ENCODE results near the gene RBPMS2.
"Not testable (repeated sequence)": the region's sequence is repeated elsewhere in the genome, so short reads cannot be mapped to it uniquely, and the experiment has no call there.

The RBPMS2 gene

DNA sequence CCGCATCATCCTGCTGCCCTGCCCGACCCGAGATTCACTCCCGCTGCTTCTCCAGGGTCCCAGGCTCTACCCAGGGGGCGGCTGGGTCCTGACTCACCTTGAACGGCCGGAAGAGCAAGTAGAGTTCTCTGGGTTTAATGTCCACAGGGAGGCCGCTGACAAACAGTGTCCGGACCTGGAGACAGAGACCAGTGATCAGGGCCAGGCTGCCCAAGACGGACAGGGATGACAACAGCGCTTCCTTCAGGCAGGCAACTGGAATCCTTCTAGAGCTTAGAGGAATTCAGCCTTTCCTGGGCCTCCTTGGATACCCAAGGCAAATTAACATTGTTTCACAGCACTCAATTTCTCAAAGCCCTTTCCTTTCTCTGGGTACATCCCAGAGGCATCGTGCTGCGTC, 23.9 kb downstream of the RBPMS2 start:
- DNase-seq = no peak

GRCh38 chr15:64749999-64750657, 25.3 kb downstream of the RBPMS2 start:
- no peak for DNase-seq

- DNase-seq = no peak
Observed at GRCh38 chr15:64749167-64749566, 26.2 kb downstream of the RBPMS2 start.

- DNase-seq = no peak
Observed at GRCh38 chr15:64748251-64748650, 27.1 kb downstream of the RBPMS2 start.

- DNase-seq = no peak
Observed at GRCh38 chr15:64747578-64747977, 27.8 kb downstream of the RBPMS2 start.

DNA sequence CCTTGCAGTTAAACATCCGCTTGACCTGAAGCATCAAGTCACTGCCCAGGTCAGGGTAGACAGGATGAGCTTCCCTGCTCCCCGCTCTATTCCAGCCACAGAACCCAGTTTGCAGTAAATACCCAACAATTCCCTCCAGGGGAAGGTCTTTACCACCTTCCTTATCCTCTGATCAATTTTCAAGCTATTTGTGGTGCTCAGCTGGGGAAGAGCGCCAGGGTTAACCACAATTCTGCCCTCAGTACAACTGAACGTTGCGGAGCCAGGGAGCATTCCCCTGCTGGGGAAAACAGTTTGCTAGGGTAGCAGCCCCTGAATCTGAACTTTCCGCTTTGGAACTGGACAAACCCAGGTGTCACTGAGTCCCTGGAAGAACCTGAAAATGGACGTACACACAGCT, 28.5 kb downstream of the RBPMS2 start:
- DNase-seq = no peak

DNA sequence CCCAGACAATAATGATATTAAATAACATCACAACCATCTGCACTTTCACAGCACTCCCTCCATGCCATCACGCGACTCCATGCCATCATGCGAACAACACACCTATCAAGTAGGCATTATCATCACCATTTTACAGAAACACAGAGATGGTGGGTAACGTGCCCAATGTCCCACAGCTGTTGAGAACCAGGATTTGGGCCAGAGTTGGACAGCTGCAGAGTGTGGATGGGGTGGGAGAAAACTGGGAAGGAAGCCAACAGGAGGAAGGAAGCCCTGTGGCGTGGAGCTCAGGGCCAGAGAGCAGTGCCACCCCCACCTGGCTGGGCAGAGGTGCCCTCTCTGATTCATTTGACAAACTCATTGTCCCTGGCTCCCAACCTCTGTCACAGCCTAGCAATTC, 29.0 kb downstream of the RBPMS2 start:
- DNase-seq = no peak

- no peak for DNase-seq
Observed at GRCh38 chr15:64743691-64744090, 31.7 kb downstream of the RBPMS2 start.

GRCh38 chr15:64742921-64743320, 32.5 kb downstream of the RBPMS2 start:
- DNase-seq = no peak

- no peak for DNase-seq
Observed at GRCh38 chr15:64742385-64742784, 33.0 kb downstream of the RBPMS2 start.

- DNase-seq = not testable (repeated sequence)
Observed at GRCh38 chr15:64741708-64742107, 33.7 kb downstream of the RBPMS2 start.

- DNase-seq = peak; percentile 79
Observed at GRCh38 chr15:64740311-64741170, 34.8 kb downstream of the RBPMS2 start.

- no peak for DNase-seq
Observed at GRCh38 chr15:64739577-64740143, 35.7 kb downstream of the RBPMS2 start.

DNA sequence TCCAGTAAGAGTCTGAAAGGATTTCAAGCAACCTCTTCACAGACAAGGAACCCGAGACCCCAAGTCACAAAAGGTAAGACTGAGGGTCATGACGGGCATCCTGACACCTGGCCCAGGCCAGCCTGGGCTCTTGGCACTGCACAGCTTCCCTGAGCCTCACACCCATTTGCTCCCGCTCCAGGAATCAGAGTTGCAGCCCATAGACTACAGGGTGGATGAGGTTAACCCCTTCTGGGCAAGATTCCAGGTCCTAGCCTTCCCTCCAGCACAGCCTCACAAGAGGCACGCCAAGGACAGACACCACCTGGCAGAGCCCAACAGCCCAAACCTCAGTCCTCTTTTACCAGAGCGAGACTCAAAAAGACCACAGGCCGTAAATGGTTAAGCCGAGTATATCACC, 36.2 kb downstream of the RBPMS2 start:
- DNase-seq = no peak

DNA sequence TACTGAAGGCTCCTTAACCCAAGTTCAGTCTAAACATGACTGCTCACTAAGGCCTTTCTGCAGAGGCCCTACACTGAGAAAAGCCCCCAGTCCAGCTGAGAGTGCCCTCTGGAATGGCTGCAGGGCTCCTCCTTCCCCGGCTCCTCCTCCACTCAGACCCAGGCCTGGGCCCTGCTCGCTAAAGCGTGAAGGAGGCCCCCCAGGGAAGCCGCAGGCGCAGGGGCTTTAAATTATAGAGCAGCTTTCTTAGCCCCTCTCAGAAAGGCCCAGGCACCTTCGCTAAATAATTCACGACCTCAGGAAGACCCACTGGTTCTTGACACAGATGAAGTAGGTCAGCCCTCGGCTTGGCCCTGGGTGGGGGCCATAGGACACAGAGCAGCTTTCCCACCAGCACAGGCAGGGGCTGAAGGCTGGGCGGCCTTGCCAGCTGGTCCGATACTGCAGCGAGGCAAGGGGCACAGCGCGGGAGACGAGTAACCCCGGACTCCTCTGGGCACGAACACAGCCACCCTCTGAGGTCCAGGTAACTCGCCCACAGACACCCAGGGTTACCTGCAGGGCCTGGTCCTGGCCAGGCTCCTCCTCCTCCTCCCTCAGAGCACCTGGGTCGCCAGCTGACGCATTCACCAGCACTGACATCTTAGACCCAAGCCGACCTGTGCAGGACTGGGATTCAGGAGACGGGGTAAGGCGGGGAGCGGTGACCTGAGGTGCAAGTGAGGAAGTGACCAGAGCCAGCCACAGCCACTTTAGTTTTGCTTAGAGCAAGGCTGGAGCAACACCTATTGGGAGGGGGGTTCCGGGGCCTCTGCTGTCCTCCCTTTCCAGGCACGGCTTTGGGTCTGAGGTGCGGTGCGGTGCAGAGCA, 36.9 kb downstream of the RBPMS2 start:
- DNase-seq = no peak

GRCh38 chr15:64732156-64732860, 43.1 kb downstream of the RBPMS2 start:
- no peak for DNase-seq

DNA sequence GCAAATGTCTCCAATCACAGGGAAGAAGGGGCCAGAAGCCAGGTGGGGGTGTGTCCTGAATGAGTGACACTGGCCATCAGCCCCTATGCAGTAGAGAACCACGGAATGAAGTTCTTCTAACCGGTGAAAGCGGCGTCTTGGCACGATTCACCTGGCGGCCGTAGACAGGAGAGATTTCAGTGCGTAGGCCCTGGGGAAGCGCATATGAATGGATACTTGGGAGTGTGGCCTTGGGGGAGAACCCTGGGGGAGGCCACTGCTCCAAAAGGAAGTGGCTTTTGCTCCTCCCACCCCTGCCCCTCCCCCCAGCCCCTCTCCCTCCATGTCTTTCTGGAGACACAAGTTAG, 43.6 kb downstream of the RBPMS2 start:
- DNase-seq = no peak

DNA sequence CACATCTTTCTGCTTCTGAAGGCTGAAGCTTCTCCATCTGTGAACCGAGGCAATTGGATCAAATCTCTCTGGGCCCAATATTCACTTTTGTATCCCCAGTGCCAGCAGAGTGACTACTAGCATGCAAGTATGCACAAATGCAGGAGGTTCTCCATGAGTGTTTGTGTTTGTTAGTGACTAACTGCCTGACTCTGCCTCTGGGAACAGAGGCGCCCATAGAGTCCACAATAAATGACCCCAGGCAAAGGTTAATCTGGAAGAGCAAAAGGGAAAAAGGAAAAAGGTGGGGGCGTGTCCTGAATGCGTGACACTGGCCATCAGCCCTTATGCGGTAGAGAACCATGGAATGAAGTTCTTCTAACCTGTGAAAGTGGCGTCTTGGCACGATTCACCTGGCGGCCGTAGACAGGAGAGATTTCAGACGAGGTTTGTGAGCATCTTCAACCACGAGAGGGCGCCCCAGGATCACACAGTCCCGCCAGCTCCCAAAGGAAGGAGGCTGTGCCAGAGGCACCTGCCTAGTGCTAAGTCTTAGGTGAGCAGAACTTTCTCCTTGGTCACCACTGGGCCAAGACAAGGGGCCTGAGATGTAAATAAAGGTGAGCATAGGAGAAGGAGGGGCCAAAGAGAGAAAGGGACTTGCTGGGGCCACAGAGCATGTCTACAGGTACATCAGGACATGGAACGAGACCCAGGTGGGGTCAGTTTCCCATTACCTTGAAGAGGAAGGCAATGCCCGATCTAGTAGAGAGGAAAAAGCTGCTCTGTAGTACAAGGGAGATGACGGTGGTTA, 44.2 kb downstream of the RBPMS2 start:
- peak; percentile 79 for DNase-seq

- no peak for DNase-seq
Observed at GRCh38 chr15:64730151-64730550, 45.2 kb downstream of the RBPMS2 start.

DNA sequence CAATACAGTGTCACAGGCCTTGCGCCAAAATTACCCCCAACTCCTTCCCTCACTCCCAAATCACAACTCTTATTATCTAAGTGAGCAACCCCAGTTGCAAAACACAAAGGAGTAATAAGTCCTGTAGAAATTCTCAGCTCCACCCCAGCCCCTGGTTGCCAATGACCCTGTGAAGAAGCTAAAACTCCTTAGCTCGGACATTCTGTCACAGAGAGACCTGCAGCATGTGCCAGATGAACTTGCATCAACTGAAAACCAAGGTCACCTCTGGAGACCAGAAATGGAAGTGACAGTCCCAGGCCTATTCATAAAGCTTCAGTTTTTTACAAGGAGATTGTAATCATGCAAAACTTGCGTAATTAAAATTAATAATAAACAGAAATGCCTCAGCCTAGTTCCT, 55.2 kb downstream of the RBPMS2 start:
- DNase-seq = no peak

DNA sequence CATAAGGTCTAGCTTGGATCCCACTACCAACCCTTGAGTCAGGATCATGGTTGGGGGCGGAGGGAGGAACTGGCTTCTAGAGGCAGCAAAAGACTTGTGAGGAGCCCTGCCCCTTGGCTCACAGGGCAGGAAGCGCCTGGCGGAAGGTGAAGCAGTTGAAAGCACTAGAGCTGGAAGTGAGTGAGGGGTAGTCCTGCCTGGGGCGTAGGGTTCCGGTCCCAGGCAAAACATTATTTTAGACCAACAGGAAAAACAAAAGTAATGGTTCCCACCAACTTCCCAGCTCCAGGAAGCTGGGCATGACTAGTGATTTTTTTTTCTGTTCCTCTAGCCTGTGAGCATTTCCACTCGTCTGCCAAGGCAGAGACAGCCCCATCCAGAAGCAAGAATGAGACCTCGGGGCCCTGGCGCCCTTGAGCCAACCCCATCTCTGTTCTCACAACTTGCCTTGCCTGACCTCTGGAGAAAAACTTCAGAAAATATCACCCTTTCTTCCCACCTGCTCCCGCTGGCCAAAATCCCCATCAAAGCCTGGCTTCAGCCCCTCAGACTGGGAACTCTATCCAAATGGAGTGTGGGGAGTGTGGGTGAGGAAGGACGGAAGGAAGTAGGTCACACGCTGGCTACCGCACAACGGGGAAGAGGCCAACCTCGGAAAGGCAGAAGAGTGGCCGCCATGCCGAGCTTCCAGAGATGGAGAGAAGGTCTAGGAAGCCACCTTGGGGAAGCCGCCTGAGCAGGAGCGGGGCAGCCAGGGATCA, 57.5 kb downstream of the RBPMS2 start:
- no peak for DNase-seq
